Activated gamma-delta T cell treated with Interleukin-2 at 50 U/mL for 16 hours (primary cell): ENCODE measurements around the gene TCF25.
A peak's percentile ranks its signal among the peaks of the same experiment; 100 is the strongest.
"Not testable (repeated sequence)": the region's sequence is repeated elsewhere in the genome, so short reads cannot be mapped to it uniquely, and the experiment has no call there.

Source experiments
- DNase-seq: peaks from one replicate; pipeline ENCODE4 v3.0.0-alpha.2; 2020

The TCF25 gene

GRCh38 chr16:89905511-89906139, 32.2 kb downstream of the TCF25 start:
- DNase-seq = no peak

- no peak for DNase-seq
These were observed 33.0 kb downstream of the TCF25 start for GRCh38 chr16:89906140-89907025.

- no peak for DNase-seq
These were observed 33.8 kb downstream of the TCF25 start for GRCh38 chr16:89907055-89907814.

- DNase-seq = no peak
These were observed 34.8 kb downstream of the TCF25 start for GRCh38 chr16:89908236-89908635.

GRCh38 chr16:89909777-89910716, 36.7 kb downstream of the TCF25 start:
- DNase-seq = peak; percentile 63

- DNase-seq = no peak
These were observed 37.4 kb downstream of the TCF25 start for GRCh38 chr16:89910717-89911354.

GRCh38 chr16:89911375-89911774, 38.0 kb downstream of the TCF25 start:
- DNase-seq = no peak

- no peak for DNase-seq
These were observed 38.8 kb downstream of the TCF25 start for GRCh38 chr16:89912143-89912542.

- no peak for DNase-seq
These were observed 39.2 kb downstream of the TCF25 start for GRCh38 chr16:89912627-89913026.

GRCh38 chr16:89913408-89914387, 40.3 kb downstream of the TCF25 start:
- no peak for DNase-seq

- DNase-seq = not testable (repeated sequence)
These were observed 41.4 kb downstream of the TCF25 start for GRCh38 chr16:89914642-89915285.

- no peak for DNase-seq
These were observed 42.2 kb downstream of the TCF25 start for GRCh38 chr16:89915303-89916232.

- DNase-seq = peak; percentile 86
These were observed 44.5 kb downstream of the TCF25 start for GRCh38 chr16:89917773-89918452.

- DNase-seq = no peak
These were observed 45.3 kb downstream of the TCF25 start, which contains the start of gene MC1R for GRCh38 chr16:89918453-89919347. TSS of gene MC1R (plus strand) at chr16:89918862. CDS start at chr16:89919259, 397 bp downstream.

GRCh38 chr16:89919535-89920406, 46.4 kb downstream of the TCF25 start:
- no peak for DNase-seq

- no peak for DNase-seq
These were observed 47.3 kb downstream of the TCF25 start for GRCh38 chr16:89920723-89921122.
